M059J (cell line): ENCODE results near the gene SH3D21. TPM values are rescaled to one million over a fixed set of nuclear protein-coding genes. Genes with fewer than 3 reads are reported as not detected.
A peak's percentile ranks its signal among the peaks of the same experiment; 100 is the strongest.

Source experiments
- DNase-seq: peaks from one replicate; pipeline ENCODE4 v3.0.0-alpha.2; 2012; ENCODE audit warnings: low read depth
- total RNA-seq: library from RNA; depleted of rRNA; stranded (reverse); fragments of >200 nt; shearing (Covaris generic); gene quantifications from 2 replicates; pipeline ENCODE4 v1.2.3, GENCODE V29; 2014

SH3D21 gene
- total RNA-seq, 1 experiment from 2014 or later, result 0.25 TPM

- DNase-seq, result no peak
Observed at GRCh38 chr1:36303650-36304360, 2.4 kb upstream of the SH3D21 start.

DNA sequence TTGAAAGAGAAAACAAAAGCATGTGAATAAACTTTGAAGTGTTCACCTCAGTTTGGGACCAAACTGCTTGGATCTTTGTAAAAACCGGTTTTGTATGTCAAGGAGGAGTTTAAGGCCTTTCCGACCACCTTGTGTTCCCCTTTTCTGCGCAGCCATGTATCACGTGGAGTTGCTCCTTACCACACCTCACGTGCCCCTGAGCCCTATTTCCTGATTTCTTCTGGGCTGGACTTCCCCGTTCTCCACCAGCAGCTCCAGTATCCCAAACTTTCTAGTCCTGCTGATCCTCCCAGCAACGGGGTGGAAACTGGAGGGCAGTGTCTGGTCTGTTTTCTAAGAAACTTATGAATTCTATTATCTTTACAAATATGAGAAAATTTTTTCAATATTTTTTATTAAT, 1.6 kb upstream of the SH3D21 start:
- DNase-seq, result no peak

- no peak for DNase-seq
Observed at GRCh38 chr1:36304970-36305914, 926 bp upstream of the SH3D21 start.

- DNase-seq, result no peak
Observed at GRCh38 chr1:36305915-36306209, 306 bp upstream of the SH3D21 start.

GRCh38 chr1:36306902-36307456, 811 bp downstream of the SH3D21 start:
- DNase-seq, result no peak

- DNase-seq, result no peak
Observed at GRCh38 chr1:36307601-36308330, 1.6 kb downstream of the SH3D21 start.

DNA sequence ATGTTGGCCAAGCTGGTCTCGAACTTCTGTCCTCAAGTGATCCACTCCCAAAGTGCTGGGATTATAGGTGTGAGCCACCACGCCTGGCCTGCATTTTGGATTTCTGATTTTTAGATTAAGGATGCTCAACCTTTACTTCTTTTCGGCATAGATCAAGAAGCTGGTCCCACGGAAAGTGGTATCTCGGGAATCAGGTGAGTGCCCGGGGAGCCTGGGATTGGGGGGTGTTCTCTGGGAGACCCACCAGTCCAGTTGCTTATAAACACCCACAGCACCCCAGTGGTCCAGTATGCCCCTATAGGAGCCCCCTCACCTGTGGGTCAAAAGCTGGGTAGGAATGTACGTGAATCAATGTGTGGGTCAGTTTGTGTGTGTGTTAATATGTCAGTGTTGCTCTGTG, 3.2 kb downstream of the SH3D21 start:
- no peak for DNase-seq

- no peak for DNase-seq
Observed at GRCh38 chr1:36320291-36320761, 14.2 kb downstream of the SH3D21 start.

GRCh38 chr1:36320767-36321118, 14.6 kb downstream of the SH3D21 start:
- no peak for DNase-seq

DNA sequence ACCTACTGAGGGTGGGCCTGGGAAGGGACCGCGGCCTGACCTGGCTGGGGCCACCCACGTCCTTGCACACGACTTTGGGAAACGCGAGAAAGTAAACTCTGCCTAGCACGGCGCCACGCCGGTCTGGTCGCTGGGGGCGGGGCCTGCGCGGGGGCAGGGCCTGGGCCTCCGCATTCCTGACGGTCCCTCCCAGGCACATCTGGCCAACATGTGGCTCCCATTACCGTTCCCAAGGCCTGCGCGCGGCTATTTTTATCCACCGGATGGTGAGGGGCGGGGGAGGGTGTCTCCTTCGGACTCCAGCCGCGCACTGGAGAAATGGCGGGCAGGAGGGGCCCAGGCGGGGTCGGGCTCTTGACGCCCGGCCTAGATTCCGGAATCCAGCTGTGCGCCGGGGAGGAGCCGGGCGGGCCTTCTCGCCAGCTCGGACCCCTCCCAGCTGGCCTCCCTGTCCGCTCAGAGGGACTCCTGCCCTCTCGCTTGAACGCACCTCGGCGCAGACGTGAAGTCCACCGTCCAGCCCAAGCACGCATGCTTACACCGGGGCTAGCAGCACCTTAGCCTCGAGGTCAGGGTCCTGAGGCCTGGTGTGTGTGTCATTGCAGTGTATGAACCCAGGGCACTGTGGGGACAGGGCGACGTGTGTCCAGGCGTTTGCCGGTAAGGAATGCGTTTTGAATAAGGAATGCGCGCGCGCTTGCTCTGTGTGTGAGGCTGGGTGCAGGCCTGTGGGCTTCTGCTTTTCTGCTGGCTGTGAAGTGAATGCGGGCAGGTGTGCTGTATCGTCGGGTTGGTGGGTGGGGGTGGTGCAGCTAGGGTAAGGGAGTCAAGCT, 15.2 kb downstream of the SH3D21 start:
- DNase-seq, result peak; percentile 22

- no peak for DNase-seq
Observed at GRCh38 chr1:36322041-36322785, 16.0 kb downstream of the SH3D21 start.

DNA sequence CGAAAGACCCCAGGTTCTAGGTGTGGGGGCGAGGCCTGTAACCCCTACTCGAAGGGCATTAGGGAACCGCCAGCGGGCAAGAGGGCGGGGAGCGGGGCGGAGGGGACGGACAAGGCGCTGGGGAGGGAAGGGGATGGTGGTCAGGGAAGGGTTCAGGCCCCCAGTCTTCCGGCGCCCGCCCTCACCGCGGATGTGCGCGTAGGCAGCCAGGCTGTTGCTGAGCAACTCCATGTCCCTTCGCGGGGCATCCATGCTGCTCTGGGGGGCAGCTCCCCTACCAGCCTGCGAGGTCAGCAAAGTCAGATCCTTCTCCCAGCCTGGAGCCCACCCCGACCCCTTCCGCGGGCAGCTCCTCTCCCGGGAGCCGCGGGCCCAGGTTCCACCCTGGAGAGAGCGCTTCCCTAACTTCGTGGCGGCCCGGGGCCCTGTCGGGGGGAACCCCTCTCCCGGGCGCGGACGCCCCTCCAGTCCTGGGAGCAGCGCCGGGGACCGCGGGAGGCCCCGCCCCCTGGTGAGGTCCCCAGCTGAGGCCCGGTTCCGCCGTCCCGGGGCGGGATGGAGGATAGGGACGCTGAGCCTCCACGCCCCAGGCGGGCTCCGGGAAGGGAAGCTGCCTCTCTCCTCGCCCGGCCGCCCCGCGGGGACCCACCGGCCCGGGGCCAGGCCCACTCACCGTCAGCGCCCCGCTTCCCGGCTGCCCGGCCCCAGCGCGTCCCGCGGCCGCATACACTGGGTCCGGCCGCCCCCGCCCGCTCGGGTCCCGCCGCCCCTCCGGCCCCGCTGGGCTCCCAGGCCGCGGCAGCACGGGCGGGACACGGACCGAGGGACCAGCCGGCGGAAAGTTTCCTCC, 16.8 kb downstream of the SH3D21 start:
- DNase-seq, result peak; percentile 49

DNA sequence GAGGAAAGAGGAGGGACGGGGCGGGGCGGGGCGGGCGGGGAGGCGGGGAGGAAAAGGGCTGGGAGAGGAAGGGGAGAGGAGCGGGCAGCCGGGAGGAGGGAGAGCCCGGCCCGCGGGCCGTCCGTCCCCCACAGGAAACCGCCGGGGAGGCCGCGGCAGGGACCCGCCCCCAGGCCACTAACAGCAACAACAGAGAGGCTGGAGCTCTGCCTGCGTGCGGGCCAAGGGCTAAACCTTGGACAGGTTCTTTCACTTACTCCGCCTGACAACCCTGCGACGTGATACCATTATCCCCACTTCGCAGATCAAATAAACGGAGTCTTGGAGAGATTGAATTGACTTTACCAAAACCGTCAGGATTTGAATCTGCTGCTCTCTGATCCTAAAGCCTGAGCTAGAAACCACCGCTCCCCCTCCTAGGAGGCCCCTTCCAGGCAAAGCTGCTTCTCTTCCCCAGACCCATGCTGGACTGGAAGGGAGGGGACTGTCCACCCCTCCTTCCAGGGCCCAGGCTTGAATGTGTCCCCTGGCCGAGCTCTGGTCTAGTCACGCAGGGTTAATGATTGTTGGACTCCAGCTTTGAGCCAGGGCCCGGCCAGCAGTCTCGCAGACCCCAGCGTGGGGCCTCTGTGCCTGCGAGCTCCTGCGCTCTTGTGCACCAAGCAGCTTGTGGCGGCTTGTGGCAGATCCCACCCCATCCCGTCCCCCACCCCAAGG, 17.6 kb downstream of the SH3D21 start, which contains the start of gene EVA1B:
Gene EVA1B (minus strand): TSS at position 10 of the 717 bp plus-strand sequence. CDS start 608 bp downstream, outside the sequence.
- DNase-seq, result peak; percentile 78

- no peak for DNase-seq
Observed at GRCh38 chr1:36324353-36324703, 18.2 kb downstream of the SH3D21 start.

DNA sequence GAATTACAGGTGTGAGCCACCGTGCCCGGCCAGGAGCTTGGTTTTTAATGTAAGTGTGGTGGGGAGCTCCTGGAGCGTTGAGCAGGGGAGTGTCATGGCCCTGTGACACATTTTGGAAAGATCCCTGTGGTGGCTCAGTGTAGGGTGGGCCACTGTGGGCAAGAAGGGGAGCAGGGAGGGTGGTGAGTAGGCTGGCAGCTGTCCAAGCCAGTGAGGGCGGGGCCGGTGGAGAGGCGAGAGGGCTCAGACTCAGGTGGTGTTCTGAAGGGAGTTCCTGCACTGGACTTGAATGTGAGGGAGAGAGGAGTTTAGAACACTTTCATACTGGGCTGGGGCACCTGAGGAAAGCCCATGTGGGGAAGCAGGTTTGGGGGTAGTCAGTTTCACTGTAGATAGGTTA, 20.3 kb downstream of the SH3D21 start:
- no peak for DNase-seq

GRCh38 chr1:36327421-36328087, 21.4 kb downstream of the SH3D21 start:
- peak; percentile 60 for DNase-seq

- DNase-seq, result no peak
Observed at GRCh38 chr1:36328088-36328480, 21.9 kb downstream of the SH3D21 start.

DNA sequence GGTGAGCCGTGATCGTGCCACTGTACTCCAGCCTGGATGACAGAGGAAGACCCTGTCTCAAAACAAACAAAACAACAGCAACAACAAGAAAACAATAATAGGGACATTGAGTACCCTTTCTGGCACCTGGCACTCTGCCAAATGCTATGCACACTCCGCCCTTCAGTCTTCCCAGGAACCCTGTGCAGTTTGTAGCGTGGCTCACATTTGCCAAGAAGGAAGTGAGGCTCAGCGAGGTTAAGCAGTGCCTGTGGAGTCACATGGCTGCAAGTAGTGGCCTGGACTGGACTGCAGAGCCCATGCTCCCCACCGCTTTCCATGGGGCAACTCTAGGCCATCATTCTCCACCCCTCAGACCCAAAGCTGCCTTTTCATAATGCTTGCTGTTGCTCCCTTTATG, 22.5 kb downstream of the SH3D21 start:
- no peak for DNase-seq
